WERI-Rb-1 (cell line): ENCODE data around the gene LRRC51.

Source experiments
- DNase-seq: peaks from one replicate; pipeline ENCODE4 v3.0.0-alpha.2; 2020
- H3K27ac ChIP-seq: fragments of 250-450 bp; sonication (Bioruptor Pico); 2 replicates; pipeline ENCODE4 v1.5.1; 2020; ENCODE audit warnings: mild to moderate bottlenecking, moderate library complexity
- H3K27me3 ChIP-seq: fragments of 250-450 bp; sonication (Bioruptor Pico); 2 replicates; pipeline ENCODE4 v1.5.1; 2021; ENCODE audit warnings: mild to moderate bottlenecking, low read depth, moderate library complexity; ENCODE audit not compliant: insufficient read depth, severe bottlenecking
- H3K36me3 ChIP-seq: fragments of 250-450 bp; sonication (Bioruptor Pico); 2 replicates; pipeline ENCODE4 v1.5.1; 2020; ENCODE audit warnings: mild to moderate bottlenecking, moderate library complexity
- H3K4me3 ChIP-seq: 2 replicates; pipeline ENCODE4 v1.5.1; 2011; ENCODE audit warnings: low read depth, mild to moderate bottlenecking, control low read depth, low read length
- H3K9me3 ChIP-seq: fragments of 250-450 bp; sonication (Bioruptor Pico); 2 replicates; pipeline ENCODE4 v1.5.1; 2021; ENCODE audit warnings: mild to moderate bottlenecking, moderate library complexity; ENCODE audit not compliant: severe bottlenecking
- CTCF ChIP-seq: IDR thresholded peaks from 2 replicates; pipeline ENCODE4 v1.5.1; 2011; ENCODE audit warnings: low read depth, mild to moderate bottlenecking, control low read depth, inconsistent platforms, low read length

Gene LRRC51

GRCh38 chr11:72075756-72076155, 4.9 kb upstream of the LRRC51 start:
- no peaks in the 10 kb centered on the region for H3K9me3 ChIP-seq
- H3K27me3 ChIP-seq, result no peaks in the 10 kb centered on the region
- H3K4me3 ChIP-seq, result no peak overlapping the region
- DNase-seq, result no peak
- peaks cover 32% of the 10 kb centered on the region for H3K36me3 ChIP-seq
- no peak overlapping the region for H3K27ac ChIP-seq
- no peak for TF ChIP-seq CTCF

GRCh38 chr11:72078477-72078876, 2.2 kb upstream of the LRRC51 start:
- DNase-seq, result no peak
- H3K36me3 ChIP-seq, result peaks cover 24% of the 10 kb centered on the region
- H3K4me3 ChIP-seq, result peak overlapping the region; percentile 96
- no peaks in the 10 kb centered on the region for H3K27me3 ChIP-seq
- TF ChIP-seq CTCF, result no peak
- peak overlapping the region; percentile 96 for H3K27ac ChIP-seq
- no peaks in the 10 kb centered on the region for H3K9me3 ChIP-seq

- Histone ChIP-seq H3K27me3 (no peaks in the 10 kb centered on the region), H3K36me3 (peaks cover 19% of the 10 kb centered on the region), H3K27ac (peak overlapping the region; percentile 96), H3K4me3 (peak overlapping the region; percentile 96), H3K9me3 (no peaks in the 10 kb centered on the region)
- DNase-seq, result no peak
- TF ChIP-seq CTCF, result no peak
Observed at GRCh38 chr11:72079819-72080325, 778 bp upstream of the LRRC51 start.

- peaks cover 7% of the 10 kb centered on the region for H3K36me3 ChIP-seq
- H3K27me3 ChIP-seq, result no peaks in the 10 kb centered on the region
- H3K9me3 ChIP-seq, result no peaks in the 10 kb centered on the region
- no peak for DNase-seq
- TF ChIP-seq CTCF, result no peak
- H3K27ac ChIP-seq, result peak overlapping the region; percentile 96
- H3K4me3 ChIP-seq, result peak overlapping the region; percentile 9; the same call in 1 of the 2 replicates
Observed at GRCh38 chr11:72081184-72081644, 564 bp downstream of the LRRC51 start.

GRCh38 chr11:72081821-72082453, 1.3 kb downstream of the LRRC51 start:
- no peaks in the 10 kb centered on the region for H3K27me3 ChIP-seq
- DNase-seq, result no peak
- TF ChIP-seq CTCF, result no peak
- H3K9me3 ChIP-seq, result no peaks in the 10 kb centered on the region
- H3K4me3 ChIP-seq, result no peak overlapping the region
- H3K27ac ChIP-seq, result no peak overlapping the region
- peaks cover 3% of the 10 kb centered on the region; the same call in 1 of the 2 replicates for H3K36me3 ChIP-seq
